ENCODE measurements around the gene GLUL.

The GLUL gene

GRCh38 chr1:182391362-182392049 is at the start of gene GLUL:
TSS of gene GLUL (minus strand) at chr1:182391790. CDS start at chr1:182388737, 3,053 bp downstream.
- no peak; the same call in 1 of the 2 replicates for TF ChIP-seq CTCF (conservative IDR thresholded peaks at IDR 0.05; ENCODE audit: low read length)
- DNase-seq (ENCODE audit: low read depth), result peak; percentile 90
- H3K4me3 ChIP-seq (ENCODE audit: low read length), result peak within 1 kb of the TSS; percentile 86

GRCh38 chr1:182438326-182438725 is 46.7 kb upstream of the GLUL start:
- no peak for TF ChIP-seq CTCF (conservative IDR thresholded peaks at IDR 0.05; ENCODE audit: low read length)
- no peak for DNase-seq (ENCODE audit: low read depth)
- H3K4me3 ChIP-seq (ENCODE audit: low read length), result no peak overlapping the region

GRCh38 chr1:182433580-182433979 is 42.0 kb upstream of the GLUL start:
- no peak overlapping the region for H3K4me3 ChIP-seq (ENCODE audit: low read length)
- TF ChIP-seq CTCF (conservative IDR thresholded peaks at IDR 0.05; ENCODE audit: low read length), result no peak
- DNase-seq (ENCODE audit: low read depth), result no peak

- no peak for TF ChIP-seq CTCF (conservative IDR thresholded peaks at IDR 0.05; ENCODE audit: low read length)
- DNase-seq (ENCODE audit: low read depth), result no peak
- no peak overlapping the region for H3K4me3 ChIP-seq (ENCODE audit: low read length)
Observed at GRCh38 chr1:182431278-182431677, 39.7 kb upstream of the GLUL start.

GRCh38 chr1:182430263-182431068 is 38.9 kb upstream of the GLUL start:
- DNase-seq (ENCODE audit: low read depth), result no peak
- TF ChIP-seq CTCF (conservative IDR thresholded peaks at IDR 0.05; ENCODE audit: low read length), result no peak

GRCh38 chr1:182428043-182428442 is 36.5 kb upstream of the GLUL start:
- DNase-seq (ENCODE audit: low read depth), result no peak
- H3K4me3 ChIP-seq (ENCODE audit: low read length), result no peak overlapping the region
- no peak for TF ChIP-seq CTCF (conservative IDR thresholded peaks at IDR 0.05; ENCODE audit: low read length)

More at GRCh38 chr1:182430263-182431068, 38.9 kb upstream of the GLUL start:
- no peak overlapping the region for H3K4me3 ChIP-seq (ENCODE audit: low read length)
